HEK293 (cell line): Measurements from ENCODE around the gene FAM3C.

Experiments
- CTCF ChIA-PET: fragments of 350-600 bp; formaldehyde crosslinking; extraction: SDS; loops from one replicate; lab custom pipeline; 2021; ENCODE audit warnings: antibody characterized with exemption; lab: Yijun Ruan, JAX
- POLR2A ChIA-PET: fragments of 300-600 bp; formaldehyde crosslinking; extraction: SDS; loops from one replicate; lab custom pipeline; 2020; ENCODE audit warnings: antibody characterized with exemption, inconsistent platforms; lab: Yijun Ruan, JAX
- H3K27ac ChIP-seq: fragments of 200-500 bp; sonication (Bioruptor generic); 2 replicates; pipeline ENCODE4 v1.5.1; 2014; ENCODE audit warnings: low read depth, low read length, control low read depth, inconsistent platforms; ENCODE audit errors: extremely low read depth
- H3K36me3 ChIP-seq, 2 experiments: fragments of 200-500 bp in 1 of 2; sonication (Bioruptor generic) in 1 of 2; 1 replicate in 1 of 2; 2 replicates in 1 of 2; pipeline ENCODE4 v1.5.1; 2014 to 2017; ENCODE audit warnings: inconsistent platforms in 2 of 2, low read length in 2 of 2; ENCODE audit not compliant: control insufficient read depth in 2 of 2, insufficient read depth in 1 of 2
- H3K4me1 ChIP-seq: fragments of 200-500 bp; sonication (Bioruptor generic); 2 replicates; pipeline ENCODE4 v1.5.1; 2014; ENCODE audit warnings: mild to moderate bottlenecking, low read length, inconsistent platforms; ENCODE audit not compliant: control insufficient read depth, insufficient read depth
- H3K4me3 ChIP-seq: 2 replicates; pipeline ENCODE4 v1.5.1; 2011; ENCODE audit warnings: low read depth, mild to moderate bottlenecking, control low read depth, low read length, moderate library complexity
- H3K9me3 ChIP-seq: fragments of 200-500 bp; sonication (Bioruptor generic); 2 replicates; pipeline ENCODE4 v1.5.1; 2014; ENCODE audit warnings: low read depth, low read length, inconsistent platforms; ENCODE audit not compliant: control insufficient read depth, insufficient read depth
- CTCF ChIP-seq: fragments of 450-650 bp; formaldehyde crosslinking; IDR thresholded peaks from 2 replicates; pipeline ENCODE4 v1.5.1; 2016; ENCODE audit warnings: missing biosample characterization, missing genetic modification characterization
- GLIS2 ChIP-seq: fragments of 450-650 bp; formaldehyde crosslinking; IDR thresholded peaks from 2 replicates; pipeline ENCODE4 v1.5.1; 2016; ENCODE audit warnings: missing biosample characterization, missing genetic modification characterization
- HIC1 ChIP-seq: fragments of 450-650 bp; formaldehyde crosslinking; IDR thresholded peaks from 2 replicates; pipeline ENCODE4 v1.5.1; 2016; ENCODE audit warnings: missing biosample characterization, missing genetic modification characterization
- PATZ1 ChIP-seq: fragments of 450-650 bp; formaldehyde crosslinking; IDR thresholded peaks from 2 replicates; pipeline ENCODE4 v1.5.1; 2016; ENCODE audit warnings: missing biosample characterization, missing genetic modification characterization
- PRDM10 ChIP-seq: fragments of 450-650 bp; formaldehyde crosslinking; IDR thresholded peaks from 2 replicates; pipeline ENCODE4 v1.5.1; 2016; ENCODE audit warnings: missing biosample characterization, missing genetic modification characterization
- REST ChIP-seq: fragments of 450-650 bp; formaldehyde crosslinking; IDR thresholded peaks from 2 replicates; pipeline ENCODE4 v1.5.1; 2016; ENCODE audit warnings: missing biosample characterization, missing genetic modification characterization
- SCRT1 ChIP-seq: fragments of 450-650 bp; formaldehyde crosslinking; IDR thresholded peaks from 2 replicates; pipeline ENCODE4 v1.5.1; 2016; ENCODE audit warnings: missing biosample characterization, missing genetic modification characterization, borderline replicate concordance
- SCRT2 ChIP-seq: fragments of 450-650 bp; formaldehyde crosslinking; IDR thresholded peaks from 2 replicates; pipeline ENCODE4 v1.5.1; 2016; ENCODE audit warnings: missing biosample characterization, missing genetic modification characterization
- SP7 ChIP-seq: fragments of 450-650 bp; formaldehyde crosslinking; IDR thresholded peaks from 2 replicates; pipeline ENCODE4 v1.5.1; 2016; ENCODE audit warnings: missing biosample characterization, missing genetic modification characterization
- ZBTB20 ChIP-seq: fragments of 450-650 bp; formaldehyde crosslinking; IDR thresholded peaks from 2 replicates; pipeline ENCODE4 v1.5.1; 2016; ENCODE audit warnings: missing biosample characterization, missing genetic modification characterization
- ZBTB26 ChIP-seq: fragments of 450-650 bp; formaldehyde crosslinking; optimal IDR thresholded peaks from 2 replicates; pipeline ENCODE3; 2016; ENCODE audit warnings: missing biosample characterization, mild to moderate bottlenecking, missing genetic modification characterization
- ZBTB48 ChIP-seq: fragments of 450-650 bp; formaldehyde crosslinking; IDR thresholded peaks from 2 replicates; pipeline ENCODE4 v1.5.1; 2016; ENCODE audit warnings: missing biosample characterization, missing genetic modification characterization
- ZNF335 ChIP-seq: fragments of 450-650 bp; formaldehyde crosslinking; conservative IDR thresholded peaks from 2 replicates; pipeline ENCODE4 v1.5.1; 2016; ENCODE audit warnings: missing biosample characterization, missing genetic modification characterization
- ZNF341 ChIP-seq: fragments of 450-650 bp; formaldehyde crosslinking; IDR thresholded peaks from 2 replicates; pipeline ENCODE4; 2016; ENCODE audit warnings: low read depth, missing biosample characterization, missing genetic modification characterization
- ZNF394 ChIP-seq: fragments of 450-650 bp; formaldehyde crosslinking; IDR thresholded peaks from 2 replicates; pipeline ENCODE4 v1.5.1; 2016; ENCODE audit warnings: missing biosample characterization, missing genetic modification characterization, mild to moderate bottlenecking, moderate library complexity, borderline replicate concordance
- ZNF548 ChIP-seq: fragments of 450-650 bp; formaldehyde crosslinking; IDR thresholded peaks from 2 replicates; pipeline ENCODE4 v1.5.1; 2016; ENCODE audit warnings: missing biosample characterization, missing genetic modification characterization
- ZNF580 ChIP-seq: fragments of 450-650 bp; formaldehyde crosslinking; IDR thresholded peaks from 2 replicates; pipeline ENCODE4 v1.5.1; 2016; ENCODE audit warnings: missing biosample characterization, missing genetic modification characterization
- ZNF610 ChIP-seq: fragments of 450-650 bp; formaldehyde crosslinking; IDR thresholded peaks from 2 replicates; pipeline ENCODE4 v1.5.1; 2016; ENCODE audit warnings: missing biosample characterization, missing genetic modification characterization, borderline replicate concordance
- ZNF768 ChIP-seq: fragments of 450-650 bp; formaldehyde crosslinking; IDR thresholded peaks from 2 replicates; pipeline ENCODE4 v1.5.1; 2018; ENCODE audit warnings: missing biosample characterization, mild to moderate bottlenecking, missing genetic modification characterization

FAM3C gene

GRCh38 chr7:121329191-121330052 is 66.7 kb downstream of the FAM3C start:
- H3K36me3 ChIP-seq, result no peaks in the 10 kb centered on the region
- ChIA-PET CTCF (interaction anchor here (0.8 to 1.4 kb wide), 6 partner anchors 17 to 217 kb away, joined by 3 to 6 read pairs (median 4); no protein-coding TSS in a partner anchor), POLR2A (interaction anchor here (1.2 kb wide), 1 partner anchor 66 kb away, joined by 5 read pairs; the partner anchor contains the start of gene FAM3C)
- H3K4me3 ChIP-seq, result peak overlapping the region; percentile 63
- H3K9me3 ChIP-seq, result no peaks in the 10 kb centered on the region
- peak overlapping the region; percentile 57; the same call in 1 of the 2 replicates for H3K27ac ChIP-seq
- H3K4me1 ChIP-seq, result no peaks in the 10 kb centered on the region
- TF ChIP-seq ZNF341 (tag by site-specific recombination) (0 out of 2 replicates have a peak, but pooled peaks have one; percentile 27), SCRT1 (peak; percentile 41; the same call in 1 of the 2 replicates), CTCF (peak; percentile 62), ZBTB26 (tag by site-specific recombination) (peak; percentile 29), GLIS2 (tag by site-specific recombination) (no peak; the same call in 1 of the 2 replicates), ZBTB20 (tag by site-specific recombination) (peak; percentile 48; the same call in 1 of the 2 replicates), ZNF394 (peak; percentile 9; the same call in 1 of the 2 replicates), ZNF335 (peak; percentile 92), REST (tag by site-specific recombination) (peak; percentile 32; the same call in 1 of the 2 replicates), SCRT2 (peak; percentile 95), PATZ1 (tag by site-specific recombination) (peak; percentile 11; the same call in 1 of the 2 replicates), ZBTB48 (tag by site-specific recombination) (peak; percentile 11; the same call in 1 of the 2 replicates), SP7 (no peak), ZNF580 (tag by site-specific recombination) (0 out of 2 replicates have a peak, but pooled peaks have one; percentile 21), PRDM10 (tag by site-specific recombination) (peak; percentile 33), ZNF610 (tag by site-specific recombination) (peak; percentile 87), HIC1 (tag by site-specific recombination) (peak; percentile 37; the same call in 1 of the 2 replicates), ZNF768 (tag by site-specific recombination) (peak; percentile 69; the same call in 1 of the 2 replicates), ZNF548 (tag by site-specific recombination) (0 out of 2 replicates have a peak, but pooled peaks have one; percentile 11)
